Thymus (tissue), 11 donors: ENCODE measurements around the gene MAGEB3. TPM values are rescaled to one million over a fixed set of nuclear protein-coding genes. Genes with fewer than 3 reads are reported as not detected.
A peak's percentile ranks its signal among the peaks of the same experiment; 100 is the strongest.

Experiments
- DNase-seq, 9 donors: peaks; one replicate each; pipeline ENCODE4 v3.0.0-alpha.2; 2013; ENCODE audit warnings: low spot score in 9 of 9, low read depth in 6 of 9, missing footprints in 1 of 9
- H3K27ac ChIP-seq, 2 donors: one replicate each; pipeline ENCODE4 v1.5.1; 2013; ENCODE audit warnings: control low read depth in 1 of 2, low read depth in 1 of 2, low read length in 1 of 2, mild to moderate bottlenecking in 1 of 2, moderate library complexity in 1 of 2
- H3K27me3 ChIP-seq, 2 donors: one replicate each; pipeline ENCODE4 v1.5.1; 2013; ENCODE audit warnings: low read length in 1 of 2; ENCODE audit not compliant: control insufficient read depth in 2 of 2, insufficient read depth in 1 of 2
- H3K36me3 ChIP-seq, 2 donors: one replicate each; pipeline ENCODE4 v1.5.1; 2013; ENCODE audit warnings: low read length in 1 of 2, mild to moderate bottlenecking in 1 of 2, moderate library complexity in 1 of 2; ENCODE audit not compliant: control insufficient read depth in 2 of 2, insufficient read depth in 2 of 2
- H3K4me1 ChIP-seq, 2 donors: one replicate each; pipeline ENCODE4 v1.5.1; 2013; ENCODE audit warnings: low read length in 2 of 2; ENCODE audit not compliant: control insufficient read depth in 2 of 2, insufficient read depth in 2 of 2
- H3K4me3 ChIP-seq, 2 donors: one replicate each; pipeline ENCODE4 v1.5.1; 2013; ENCODE audit warnings: low read length in 2 of 2, control low read depth in 1 of 2, mild to moderate bottlenecking in 1 of 2
- H3K9me3 ChIP-seq, 2 donors: one replicate each; pipeline ENCODE4 v1.5.1; 2013; ENCODE audit warnings: low read length in 1 of 2, mild to moderate bottlenecking in 1 of 2; ENCODE audit not compliant: control insufficient read depth in 2 of 2, insufficient read depth in 1 of 2
- WGBS: extraction: QIAGEN DNeasy Blood & Tissue Kit; methylation state at CpG from one replicate; pipeline ENCODE4 v1.1.7; 2013; 5-methylcytosine and 5-hydroxymethylcytosine counted together
- polyA plus RNA-seq: library from polyadenylated mRNA; stranded (reverse); fragments of 200-250 nt; gene quantifications from one replicate; pipeline ENCODE4 v1.2.3, GENCODE V29; 2013
- total RNA-seq: library from RNA; stranded (reverse); fragments of 120-200 nt; gene quantifications from one replicate; pipeline ENCODE4 v1.2.4, GENCODE V29; 2013
- donor health status: healthy.

MAGEB3 gene
- total and polyA plus RNA-seq, 2 donors: 0.02 TPM; not detected in 1

DNA sequence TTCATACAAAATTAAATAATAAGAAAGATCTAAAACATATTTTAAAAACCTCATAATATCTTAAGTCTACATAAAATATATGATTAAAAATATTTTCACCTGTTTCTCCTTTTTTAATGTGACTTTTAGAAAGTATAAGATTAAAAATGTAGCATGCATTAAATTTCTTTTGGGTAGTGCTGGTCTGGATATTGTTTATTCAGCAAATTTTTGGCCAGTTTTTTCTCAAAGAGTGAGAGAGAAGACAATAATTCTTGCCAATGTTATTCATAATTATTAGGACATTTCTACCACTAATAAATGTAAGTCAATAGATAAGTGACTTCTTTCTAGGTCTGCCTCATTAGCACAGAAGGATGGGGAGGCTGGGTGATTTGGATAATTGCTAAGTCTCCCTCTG lies 30.6 kb downstream of the MAGEB3 start:
- no peaks in the 10 kb centered on the region for H3K4me1 ChIP-seq
- no peak overlapping the region for H3K27ac ChIP-seq
- H3K9me3 ChIP-seq: no peaks in the 10 kb centered on the region
- no peaks in the 10 kb centered on the region for H3K36me3 ChIP-seq
- no peaks in the 10 kb centered on the region for H3K27me3 ChIP-seq
- H3K4me3 ChIP-seq: no peak overlapping the region
- DNase-seq: no peak

DNA sequence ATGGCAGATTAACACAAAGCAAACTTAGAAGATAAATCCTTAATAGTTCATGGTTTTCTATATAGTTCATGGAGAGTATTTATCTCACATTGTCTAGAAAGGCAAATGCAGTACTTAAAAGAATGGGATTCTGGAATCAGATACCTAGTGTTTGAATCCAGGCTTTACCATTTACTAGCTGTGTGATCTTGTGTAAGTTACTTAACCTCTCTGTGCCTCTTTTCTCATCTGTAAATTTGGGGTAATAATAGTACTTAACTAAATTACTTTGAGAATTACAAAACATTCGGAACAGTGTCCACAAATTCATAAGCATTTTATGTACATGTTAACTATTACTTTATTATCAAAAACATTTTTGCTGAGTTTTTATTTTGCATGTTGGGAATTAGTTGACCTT lies 32.3 kb downstream of the MAGEB3 start:
- H3K36me3 ChIP-seq: no peaks in the 10 kb centered on the region
- no peaks in the 10 kb centered on the region for H3K4me1 ChIP-seq
- no peaks in the 10 kb centered on the region for H3K9me3 ChIP-seq
- H3K27ac ChIP-seq: no peak overlapping the region
- H3K27me3 ChIP-seq: no peaks in the 10 kb centered on the region
- 96% methylated on average over 1 of the region's 1 CpG for WGBS
- no peak overlapping the region for H3K4me3 ChIP-seq
- no peak for DNase-seq

DNA sequence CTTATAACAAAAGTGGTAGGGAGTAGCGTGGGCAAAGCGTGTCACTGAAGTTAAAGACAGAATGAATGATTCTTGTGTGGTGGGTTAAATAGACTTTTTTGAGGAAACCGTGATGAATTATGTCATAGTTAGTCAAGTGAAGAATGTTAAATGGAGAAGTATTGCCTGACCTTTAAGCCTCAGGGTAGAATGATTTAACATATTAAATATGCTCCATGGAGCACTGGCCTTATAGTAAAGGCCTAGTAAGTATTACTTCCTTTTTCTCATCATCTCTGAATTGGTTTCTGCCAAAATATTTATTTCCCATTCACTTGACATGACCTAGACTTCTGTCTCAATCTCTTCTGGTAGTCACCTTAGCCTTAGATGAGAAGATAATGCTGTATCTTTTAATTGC lies 40.2 kb downstream of the MAGEB3 start:
- Histone ChIP-seq H3K27ac (no peak overlapping the region), H3K4me1 (no peaks in the 10 kb centered on the region), H3K9me3 (no peaks in the 10 kb centered on the region), H3K36me3 (no peaks in the 10 kb centered on the region), H3K27me3 (no peaks in the 10 kb centered on the region), H3K4me3 (no peak overlapping the region)
- 96% methylated on average over 3 of the region's 3 CpGs for WGBS
- DNase-seq: no peak

DNA sequence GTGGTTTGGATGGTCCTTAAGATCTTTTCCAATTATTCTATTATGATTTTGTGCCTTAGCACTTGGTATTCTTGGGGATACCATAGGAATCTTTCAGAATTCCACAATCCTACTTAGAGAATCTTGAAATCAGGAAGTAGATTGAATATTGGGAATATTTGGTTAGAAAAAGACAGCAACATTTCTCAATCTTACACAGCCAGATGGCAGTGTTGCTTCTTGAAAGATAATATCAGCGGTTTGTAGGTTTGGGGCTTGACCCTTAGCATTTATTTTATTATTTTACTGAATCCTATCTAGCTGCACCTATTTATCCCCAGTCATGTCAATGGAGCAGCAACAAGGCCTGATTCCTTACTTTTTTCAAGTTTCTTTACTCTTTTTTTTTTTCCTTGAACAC lies 45.0 kb downstream of the MAGEB3 start:
- H3K36me3 ChIP-seq: no peaks in the 10 kb centered on the region
- no peaks in the 10 kb centered on the region for H3K9me3 ChIP-seq
- no peak for DNase-seq
- no peak overlapping the region for H3K4me3 ChIP-seq
- H3K27ac ChIP-seq: no peak overlapping the region
- peaks cover 0 to 4% of the 10 kb centered on the region in 2 donors for H3K4me1 ChIP-seq
- no peaks in the 10 kb centered on the region for H3K27me3 ChIP-seq
- 46% methylated on average over 1 of the region's 1 CpG for WGBS

DNA sequence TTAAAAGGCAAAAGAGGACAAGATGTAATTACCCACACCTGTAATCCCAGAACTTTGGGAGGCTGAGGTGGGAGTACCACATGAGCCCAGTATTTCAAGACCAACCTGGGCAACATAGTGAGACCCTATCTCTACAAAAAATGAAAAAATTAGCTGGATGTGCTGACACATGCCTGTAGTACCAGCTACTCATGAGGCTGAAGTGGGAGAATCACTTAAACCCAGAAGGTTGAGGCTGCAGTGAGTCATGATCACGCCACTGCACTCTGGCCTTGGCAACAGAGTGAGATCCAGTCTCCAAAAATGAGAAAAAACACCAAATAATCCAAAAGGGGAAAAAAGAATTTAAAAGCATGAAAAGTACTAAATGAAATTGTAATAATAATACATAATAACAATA lies 47.9 kb downstream of the MAGEB3 start:
- 96% methylated on average over 1 of the region's 1 CpG for WGBS
- H3K27ac ChIP-seq: no peak overlapping the region
- H3K27me3 ChIP-seq: no peaks in the 10 kb centered on the region
- no peak overlapping the region for H3K4me3 ChIP-seq
- no peaks in the 10 kb centered on the region for H3K36me3 ChIP-seq
- no peaks in the 10 kb centered on the region for H3K9me3 ChIP-seq
- no peak for DNase-seq
- H3K4me1 ChIP-seq: peaks cover 0 to 4% of the 10 kb centered on the region in 2 donors

DNA sequence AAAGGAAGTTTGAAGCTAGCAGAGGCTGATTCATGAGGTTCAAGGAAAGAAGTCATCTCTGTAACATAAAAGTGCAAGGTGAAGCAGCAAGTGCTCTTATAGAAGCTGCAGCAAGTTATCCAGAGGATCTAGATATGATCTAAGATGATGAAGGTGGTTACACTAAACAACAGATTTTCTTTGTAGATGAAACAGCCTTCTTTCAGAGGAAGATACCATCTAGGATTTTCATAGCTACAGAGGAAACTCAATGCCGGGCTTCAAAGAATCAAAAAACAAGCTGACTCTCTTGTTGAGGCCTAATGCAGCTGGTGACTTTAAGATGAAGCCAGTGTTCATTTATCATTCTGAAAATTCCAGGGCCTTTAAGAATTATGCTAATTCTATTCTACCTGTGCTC lies 50.0 kb downstream of the MAGEB3 start:
- peak in 8 of 9 donors; percentile 2 to 68 (median 30) for DNase-seq
- H3K4me3 ChIP-seq: no peak overlapping the region
- no peaks in the 10 kb centered on the region for H3K27me3 ChIP-seq
- WGBS: 2% methylated on average over 1 of the region's 1 CpG
- H3K36me3 ChIP-seq: no peaks in the 10 kb centered on the region
- H3K9me3 ChIP-seq: no peaks in the 10 kb centered on the region
- H3K27ac ChIP-seq: no peak overlapping the region
- peaks cover 0 to 4% of the 10 kb centered on the region in 2 donors for H3K4me1 ChIP-seq

DNA sequence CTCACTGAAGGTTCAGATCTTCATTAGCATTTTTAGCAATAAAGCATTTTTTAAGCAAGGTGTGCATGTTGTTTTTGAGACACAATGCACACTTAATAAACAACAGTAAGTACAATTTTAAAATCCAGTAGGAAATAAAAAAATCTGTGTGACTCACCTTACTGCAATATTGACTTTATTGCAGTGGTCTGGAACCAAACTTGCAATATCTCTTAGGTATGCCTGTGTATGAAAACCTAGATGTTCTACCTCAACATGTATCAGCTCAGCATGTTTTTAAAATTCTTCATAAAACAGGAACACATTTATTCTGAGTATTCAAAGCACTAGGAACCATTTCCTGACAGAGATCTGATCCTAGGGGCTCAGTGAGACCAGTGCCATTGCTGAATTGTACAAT lies 52.1 kb downstream of the MAGEB3 start:
- Histone ChIP-seq H3K27me3 (no peaks in the 10 kb centered on the region), H3K4me3 (no peak overlapping the region)

DNA sequence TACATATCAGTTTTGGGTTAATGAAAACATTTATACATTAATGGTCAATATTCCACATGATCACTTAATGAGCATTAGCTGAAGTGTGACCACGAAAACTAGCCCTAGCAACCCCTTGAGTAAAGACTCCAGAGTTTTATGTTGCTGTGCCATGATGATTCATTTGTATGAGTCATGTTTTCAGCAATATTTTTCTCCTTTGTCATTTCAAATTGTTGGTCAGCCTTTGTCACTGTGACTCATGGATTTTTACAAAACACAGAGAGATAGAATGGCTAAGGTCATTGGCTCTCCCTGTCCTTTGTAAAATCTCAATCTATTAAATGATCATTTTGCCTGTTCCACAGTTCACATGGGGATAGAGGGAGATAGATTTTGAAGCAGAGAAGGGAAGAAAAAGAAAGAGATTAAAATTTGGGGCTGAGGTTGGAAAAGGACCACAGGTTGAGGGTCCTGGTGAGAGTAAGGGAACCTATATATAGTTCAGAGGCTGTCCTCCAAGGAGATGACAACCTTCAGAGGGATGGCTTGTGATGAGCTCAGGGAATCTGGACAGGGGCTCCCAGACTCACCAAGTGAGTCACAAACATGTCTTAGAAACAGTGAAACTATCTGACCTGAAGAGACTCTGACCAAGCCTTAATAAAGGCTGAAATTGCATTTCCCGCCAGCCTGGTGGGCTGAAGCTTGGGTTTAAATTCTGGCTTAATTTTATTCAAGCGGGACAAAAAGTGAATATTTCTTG lies 53.2 kb downstream of the MAGEB3 start:
- WGBS: 85% methylated on average over 3 of the region's 3 CpGs
- Histone ChIP-seq H3K4me3 (no peak overlapping the region), H3K9me3 (no peaks in the 10 kb centered on the region), H3K4me1 (peaks cover 0 to 4% of the 10 kb centered on the region in 2 donors), H3K27me3 (no peaks in the 10 kb centered on the region), H3K27ac (no peak overlapping the region), H3K36me3 (no peaks in the 10 kb centered on the region)
- no peak for DNase-seq

More for the DNA sequence above, 52.1 kb downstream of the MAGEB3 start:
- H3K9me3 ChIP-seq: no peaks in the 10 kb centered on the region
- H3K4me1 ChIP-seq: peaks cover 0 to 4% of the 10 kb centered on the region in 2 donors
- no peaks in the 10 kb centered on the region for H3K36me3 ChIP-seq
- no peak overlapping the region for H3K27ac ChIP-seq
- DNase-seq: no peak
